Esophagus muscularis mucosa (tissue), 4 donors: ENCODE results near the gene FMN2.

Experiments used
- CTCF ChIP-seq, 3 experiments: fragments of 200-600 bp in 2 of 3; fragments of 450-650 bp in 1 of 3; sonication (generic) in 2 of 3; IDR thresholded peaks; one replicate each; pipeline ENCODE4 v1.5.1; 2017 to 2019; ENCODE audit warnings: antibody characterized with exemption in 3 of 3, mild to moderate bottlenecking in 2 of 3, moderate library complexity in 1 of 3
- EP300 ChIP-seq: sonication (generic); formaldehyde crosslinking; IDR thresholded peaks from one replicate; pipeline ENCODE4 v1.6.1; 2017; ENCODE audit warnings: antibody characterized with exemption
- POLR2A ChIP-seq: fragments of 450-650 bp; IDR thresholded peaks from one replicate; pipeline ENCODE4 v1.6.1; 2017; ENCODE audit warnings: antibody characterized with exemption, moderate library complexity, mild to moderate bottlenecking, low read depth
- POLR2AphosphoS5 ChIP-seq, 2 donors: sonication (generic); formaldehyde crosslinking; IDR thresholded peaks; one replicate each; pipeline ENCODE4 v1.6.1; 2017; ENCODE audit warnings: antibody characterized with exemption in 2 of 2

GRCh38 chr1:240385551-240385950 is 293.9 kb downstream of the FMN2 start:
- no peak for TF ChIP-seq CTCF (IDR thresholded peaks at IDR 0.05)
- TF ChIP-seq POLR2AphosphoS5 (IDR thresholded peaks at IDR 0.05): no peak
- no peak for TF ChIP-seq POLR2A
- no peak for TF ChIP-seq EP300
